HG03159 (cell line): ENCODE data around the gene NRDC.
"Not testable (repeated sequence)": the region's sequence is repeated elsewhere in the genome, so short reads cannot be mapped to it uniquely, and the experiment has no call there.

ENCODE experiments used
- ATAC-seq: cut with Tn5 transposase; IDR thresholded peaks from one replicate; pipeline ENCODE4 v1.9.1; 2021; ENCODE audit warnings: mild to moderate bottlenecking, moderate library complexity; ENCODE audit not compliant: unreplicated experiment

NRDC gene

GRCh38 chr1:51850420-51851223 is 27.9 kb downstream of the NRDC start:
- no peak for ATAC-seq

- ATAC-seq = no peak
Measured at GRCh38 chr1:51847294-51847920, 31.1 kb downstream of the NRDC start.

GRCh38 chr1:51843948-51844347 is 34.6 kb downstream of the NRDC start:
- ATAC-seq = no peak

GRCh38 chr1:51842261-51842660 is 36.3 kb downstream of the NRDC start:
- ATAC-seq = no peak

GRCh38 chr1:51840743-51841461 is 37.6 kb downstream of the NRDC start:
- no peak for ATAC-seq

- no peak for ATAC-seq
Measured at GRCh38 chr1:51840182-51840581, 38.3 kb downstream of the NRDC start.

- ATAC-seq = no peak
Measured at GRCh38 chr1:51839094-51839493, 39.4 kb downstream of the NRDC start.

GRCh38 chr1:51837243-51837642 is 41.3 kb downstream of the NRDC start:
- no peak for ATAC-seq

- no peak for ATAC-seq
Measured at GRCh38 chr1:51833700-51834099, 44.8 kb downstream of the NRDC start.

GRCh38 chr1:51829058-51829457 is 49.5 kb downstream of the NRDC start:
- ATAC-seq = no peak

- ATAC-seq = no peak
Measured at GRCh38 chr1:51819810-51820209, 58.7 kb downstream of the NRDC start.

- ATAC-seq = not testable (repeated sequence)
Measured at GRCh38 chr1:51819021-51819420, 59.5 kb downstream of the NRDC start.

GRCh38 chr1:51818487-51818886 is 60.0 kb downstream of the NRDC start:
- ATAC-seq = no peak

- no peak for ATAC-seq
Measured at GRCh38 chr1:51814513-51814912, 64.0 kb downstream of the NRDC start.

- no peak for ATAC-seq
Measured at GRCh38 chr1:51799372-51799771, 79.2 kb downstream of the NRDC start.

- no peak for ATAC-seq
Measured at GRCh38 chr1:51794868-51795267, 83.7 kb downstream of the NRDC start.

GRCh38 chr1:51794260-51794659 is 84.3 kb downstream of the NRDC start:
- ATAC-seq = no peak

GRCh38 chr1:51792864-51793263 is 85.7 kb downstream of the NRDC start:
- ATAC-seq = no peak

GRCh38 chr1:51791888-51792287 is 86.6 kb downstream of the NRDC start:
- no peak for ATAC-seq

- ATAC-seq = no peak
Measured at GRCh38 chr1:51790385-51790784, 88.1 kb downstream of the NRDC start.

GRCh38 chr1:51789342-51789741 is 89.2 kb downstream of the NRDC start:
- no peak for ATAC-seq

- no peak for ATAC-seq
Measured at GRCh38 chr1:51788938-51789337, 89.6 kb downstream of the NRDC start.
